Hepatocyte (in vitro differentiated cells): ENCODE results near the gene VPS8.

Experiments
- CTCF ChIP-seq: fragments of 200-600 bp; sonication (generic); IDR thresholded peaks from 2 replicates; pipeline ENCODE4 v1.5.1; 2016; ENCODE audit warnings: antibody characterized with exemption, mild to moderate bottlenecking; ENCODE audit not compliant: poor library complexity
- EZH2phosphoT487 ChIP-seq: fragments of 200-600 bp; sonication (generic); IDR thresholded peaks from one replicate; pipeline ENCODE4 v1.6.1; 2018; ENCODE audit warnings: antibody characterized with exemption, mild to moderate bottlenecking, low read depth, moderate library complexity; ENCODE audit not compliant: unreplicated experiment, severe bottlenecking

- TF ChIP-seq CTCF (no peak), EZH2phosphoT487 (no peak)
Measured at GRCh38 chr3:185028121-185028520, 216.2 kb downstream of the VPS8 start.
